GM19099 (cell line): ENCODE results near the gene CACNA2D2.

Source experiments
- POLR2A ChIP-seq: IDR thresholded peaks from 3 replicates; pipeline ENCODE4 v1.6.1; 2011; ENCODE audit warnings: low read depth; ENCODE audit not compliant: insufficient read length; ENCODE audit errors: extremely low read depth

Gene CACNA2D2

DNA sequence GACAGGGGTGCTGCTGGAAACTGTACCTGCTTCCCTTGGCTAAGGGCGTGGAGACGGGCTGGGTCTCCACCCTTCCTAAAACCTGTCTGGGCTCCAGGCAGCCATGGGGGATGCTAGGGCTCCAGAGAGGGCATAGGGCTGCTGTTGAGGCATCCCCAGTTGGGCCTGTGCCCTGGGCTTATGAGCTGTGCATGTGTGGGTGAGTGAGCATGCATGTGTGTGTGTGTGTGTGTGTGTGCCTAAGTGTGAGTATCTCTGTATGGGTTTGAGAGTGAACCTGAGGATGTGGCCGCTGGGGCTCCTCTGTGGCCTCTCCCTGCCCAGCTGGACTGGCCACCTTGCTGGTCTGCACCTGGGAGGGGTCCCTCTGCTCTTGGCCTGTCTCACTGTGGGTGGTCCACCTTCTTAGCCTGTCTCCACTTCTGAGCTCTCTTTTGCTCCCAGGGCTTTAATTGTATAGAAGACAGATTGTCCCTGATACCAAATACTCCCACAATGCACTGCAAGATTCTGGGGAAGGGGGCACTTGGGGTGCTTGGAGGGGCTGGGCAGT is 132.2 kb downstream of the CACNA2D2 start:
- TF ChIP-seq POLR2A: no peak

GRCh38 chr3:50370594-50370993 is 132.8 kb downstream of the CACNA2D2 start:
- no peak for TF ChIP-seq POLR2A

DNA sequence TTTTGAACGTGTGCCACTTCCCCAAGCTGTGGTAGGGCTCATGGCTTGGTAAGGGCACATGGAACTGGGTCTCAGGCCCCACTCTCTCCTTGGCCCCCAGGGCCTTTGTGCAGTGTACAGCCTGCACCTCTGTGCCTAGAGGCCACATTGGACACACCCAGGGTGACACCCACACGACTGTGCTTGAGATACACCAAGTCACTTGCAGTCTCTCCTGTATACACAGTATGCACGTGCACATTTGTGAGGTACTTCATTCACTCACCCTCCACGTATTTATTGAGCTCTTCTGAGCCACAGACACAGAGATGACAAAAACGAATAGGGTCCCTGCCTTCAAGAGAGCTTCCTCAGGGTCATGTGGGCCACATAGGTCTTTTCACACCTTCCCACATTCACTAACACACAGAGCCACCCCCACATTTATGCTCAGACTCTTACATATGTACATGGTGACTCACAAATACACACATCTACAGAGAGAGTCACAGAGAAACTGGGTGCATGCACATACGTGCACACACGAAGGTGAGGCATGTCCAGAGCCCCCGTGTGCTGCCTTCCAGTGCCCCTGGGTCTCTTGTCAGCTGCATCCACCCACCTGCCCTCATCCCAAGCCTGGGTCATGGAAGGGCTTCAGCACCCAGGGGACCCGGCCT is 134.3 kb downstream of the CACNA2D2 start:
- no peak for TF ChIP-seq POLR2A

DNA sequence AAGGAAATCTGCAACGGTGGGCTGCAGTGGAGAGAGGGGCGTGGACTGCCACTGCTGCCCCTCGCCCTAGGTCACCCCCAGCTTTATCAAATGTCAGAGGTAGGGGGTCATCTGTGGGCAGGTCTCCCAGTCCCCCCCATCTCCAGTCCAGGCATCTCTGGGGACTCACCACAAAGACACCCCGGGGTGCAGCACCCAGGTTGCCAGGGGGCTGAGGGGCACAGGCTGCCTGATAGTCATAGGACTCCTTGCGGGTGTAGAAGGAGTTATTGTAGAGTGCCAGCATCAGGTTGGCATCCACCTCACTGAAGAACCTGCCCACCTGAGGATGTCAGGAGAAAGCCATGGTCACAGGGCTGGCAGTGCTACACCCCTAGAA is 137.6 kb downstream of the CACNA2D2 start:
- TF ChIP-seq POLR2A: no peak

DNA sequence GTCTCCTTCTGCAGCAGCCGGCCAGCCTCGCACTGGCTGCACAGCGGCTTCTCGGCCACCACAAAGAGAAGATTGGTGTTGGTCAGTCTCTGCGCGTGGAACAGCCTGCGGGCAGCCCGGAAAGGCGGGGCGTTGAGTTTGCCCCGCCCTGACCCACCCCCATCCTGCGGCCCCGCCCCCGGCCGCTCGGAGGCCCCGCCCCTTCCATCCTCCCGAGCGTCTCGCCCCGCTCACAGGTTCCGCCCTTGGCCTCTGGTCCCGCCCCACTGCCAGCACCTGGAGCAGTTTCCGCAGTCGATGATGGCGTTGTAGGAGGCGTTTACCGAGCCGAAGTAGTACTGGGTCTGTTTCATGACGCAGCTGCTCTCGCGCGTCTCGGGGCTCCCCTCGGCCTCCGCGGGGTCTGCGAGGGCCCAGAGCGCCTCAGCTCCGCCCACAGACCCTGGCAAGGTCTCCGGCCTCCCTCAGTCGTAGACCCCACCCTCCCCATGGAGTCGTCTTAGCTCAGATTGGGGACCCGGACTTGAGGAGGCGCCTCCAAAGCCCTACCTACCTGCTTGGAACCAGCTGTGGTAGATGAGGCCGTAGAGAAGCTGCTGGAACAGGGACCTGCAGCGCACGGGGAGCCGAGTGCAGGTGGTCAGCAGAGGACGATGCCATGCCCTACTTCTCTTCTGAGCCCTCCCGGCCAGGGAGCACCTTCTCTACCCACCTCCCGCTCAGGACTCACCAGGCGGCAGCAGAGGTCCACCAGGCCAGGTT is 138.2 kb downstream of the CACNA2D2 start:
- peak; percentile 44 for TF ChIP-seq POLR2A

GRCh38 chr3:50364573-50365079 is 138.8 kb downstream of the CACNA2D2 start:
- no peak for TF ChIP-seq POLR2A

- no peak for TF ChIP-seq POLR2A
Observed at GRCh38 chr3:50359760-50360110, 143.7 kb downstream of the CACNA2D2 start.

- TF ChIP-seq POLR2A: peak; percentile 57
Observed at GRCh38 chr3:50358911-50359759, 144.3 kb downstream of the CACNA2D2 start, which contains the start of gene TMEM115. Gene TMEM115 (minus strand): TSS chr3:50359521. CDS start chr3:50359063, 458 bp downstream.

DNA sequence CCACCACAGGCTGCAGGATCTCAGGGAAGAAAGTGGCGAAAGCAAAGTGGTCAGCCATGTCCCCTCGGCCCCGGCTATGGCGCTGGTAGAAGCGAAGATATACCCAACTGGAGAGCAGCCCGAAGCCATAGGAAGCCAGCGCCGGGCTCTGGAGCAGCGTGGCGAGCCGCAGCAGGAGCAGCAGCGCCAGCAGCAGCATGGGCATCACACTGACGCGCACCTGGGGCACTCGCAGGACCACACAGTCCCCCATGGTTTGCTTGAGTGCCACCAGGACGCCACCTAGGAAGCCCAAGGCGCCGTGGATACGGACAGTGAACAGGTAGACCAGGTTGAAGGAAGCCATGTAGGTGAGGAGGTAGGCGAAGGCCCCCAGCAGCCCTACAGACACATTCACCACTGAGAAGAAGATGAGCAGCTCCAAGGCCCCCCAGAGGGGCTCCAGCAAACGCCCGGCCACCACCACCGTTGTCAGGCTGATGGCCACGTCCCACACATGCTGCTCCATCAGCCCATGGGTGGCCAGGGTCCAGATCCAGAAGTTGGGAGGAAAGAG is 145.0 kb downstream of the CACNA2D2 start:
- no peak for TF ChIP-seq POLR2A

- no peak for TF ChIP-seq POLR2A
Observed at GRCh38 chr3:50357481-50357880, 146.0 kb downstream of the CACNA2D2 start.

GRCh38 chr3:50356553-50356952 is 146.9 kb downstream of the CACNA2D2 start:
- TF ChIP-seq POLR2A: no peak

- TF ChIP-seq POLR2A: no peak
Observed at GRCh38 chr3:50355829-50356552, 147.4 kb downstream of the CACNA2D2 start.

DNA sequence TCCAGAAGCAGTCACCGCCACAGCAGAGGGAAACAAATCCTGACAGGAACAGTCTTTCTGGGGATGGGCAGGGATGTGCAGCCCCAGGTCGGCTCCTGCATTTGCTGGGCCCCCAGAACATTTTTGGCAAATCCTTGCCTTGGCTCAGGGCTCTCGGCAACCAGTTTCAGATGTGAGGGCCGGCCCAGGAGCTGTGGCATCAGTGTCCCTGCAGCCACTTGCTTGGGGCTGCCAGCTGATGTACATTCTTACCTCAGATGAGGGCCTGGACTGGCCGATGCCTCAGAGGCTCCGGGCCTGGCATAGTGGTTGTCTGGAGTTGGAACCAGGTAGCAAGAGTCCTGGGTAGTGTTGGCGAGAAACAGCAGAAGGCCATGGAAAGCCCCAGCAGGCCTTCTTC is 148.6 kb downstream of the CACNA2D2 start:
- no peak for TF ChIP-seq POLR2A

DNA sequence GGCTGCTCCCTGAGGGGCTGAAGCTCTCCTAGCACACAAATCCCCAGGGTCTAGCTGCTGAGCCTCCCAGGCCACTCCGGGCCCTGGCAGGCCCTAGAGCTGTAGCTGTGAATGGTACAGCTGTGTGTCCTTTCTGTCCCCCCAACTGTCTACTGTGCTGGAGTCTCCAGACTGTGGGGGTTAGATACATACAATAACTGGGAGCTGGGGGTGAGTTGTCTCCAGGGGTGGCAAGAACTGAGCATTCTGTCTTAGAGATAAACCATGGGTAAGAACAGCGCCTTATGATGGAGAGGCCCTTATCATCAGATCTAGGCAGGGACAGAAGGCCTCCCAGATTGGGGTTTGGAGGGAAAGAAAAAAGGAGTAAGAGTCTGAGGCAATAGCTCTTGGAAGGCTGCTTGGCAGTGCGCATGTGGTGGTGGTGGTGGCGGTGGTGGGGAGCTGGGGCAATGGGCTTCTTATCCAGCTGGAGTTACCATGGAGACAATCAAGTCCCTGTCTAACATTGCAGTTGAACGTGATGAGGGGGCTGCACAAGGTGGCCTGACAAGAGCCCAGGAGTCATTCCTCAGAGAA is 149.2 kb downstream of the CACNA2D2 start:
- no peak for TF ChIP-seq POLR2A
